GM12875 (cell line): ENCODE data around the gene REXO5.

Source experiments
- H3K4me3 ChIP-seq: one replicate; pipeline ENCODE4 v1.5.1; 2011; ENCODE audit warnings: low read depth, low read length, control low read depth
- CTCF ChIP-seq: IDR thresholded peaks from 2 replicates; pipeline ENCODE4 v1.5.1; 2011; ENCODE audit warnings: low read depth, mild to moderate bottlenecking, control low read depth, inconsistent platforms, low read length, moderate library complexity, borderline replicate concordance; ENCODE audit not compliant: insufficient read depth

Gene REXO5

DNA sequence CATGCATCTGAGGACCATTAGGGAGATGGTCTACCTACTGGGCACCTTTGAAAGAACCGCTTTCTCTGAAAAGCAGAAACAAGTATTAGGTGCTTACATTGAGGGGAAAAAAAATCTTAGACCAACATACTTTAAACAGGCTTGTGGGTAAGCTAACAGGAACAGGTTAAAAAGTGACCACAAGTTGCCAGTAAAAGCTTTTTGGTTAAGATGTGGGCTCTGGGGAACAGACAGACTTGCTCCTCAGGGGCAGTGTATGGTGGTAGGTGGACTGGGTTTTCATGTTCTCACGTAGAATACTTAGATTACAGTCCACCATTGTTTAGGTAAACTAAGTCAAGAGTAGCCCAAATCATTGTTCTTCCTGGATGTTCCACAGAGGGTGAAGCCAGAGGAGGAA lies 41.2 kb downstream of the REXO5 start:
- H3K4me3 ChIP-seq, result no peak overlapping the region
- no peak for TF ChIP-seq CTCF

DNA sequence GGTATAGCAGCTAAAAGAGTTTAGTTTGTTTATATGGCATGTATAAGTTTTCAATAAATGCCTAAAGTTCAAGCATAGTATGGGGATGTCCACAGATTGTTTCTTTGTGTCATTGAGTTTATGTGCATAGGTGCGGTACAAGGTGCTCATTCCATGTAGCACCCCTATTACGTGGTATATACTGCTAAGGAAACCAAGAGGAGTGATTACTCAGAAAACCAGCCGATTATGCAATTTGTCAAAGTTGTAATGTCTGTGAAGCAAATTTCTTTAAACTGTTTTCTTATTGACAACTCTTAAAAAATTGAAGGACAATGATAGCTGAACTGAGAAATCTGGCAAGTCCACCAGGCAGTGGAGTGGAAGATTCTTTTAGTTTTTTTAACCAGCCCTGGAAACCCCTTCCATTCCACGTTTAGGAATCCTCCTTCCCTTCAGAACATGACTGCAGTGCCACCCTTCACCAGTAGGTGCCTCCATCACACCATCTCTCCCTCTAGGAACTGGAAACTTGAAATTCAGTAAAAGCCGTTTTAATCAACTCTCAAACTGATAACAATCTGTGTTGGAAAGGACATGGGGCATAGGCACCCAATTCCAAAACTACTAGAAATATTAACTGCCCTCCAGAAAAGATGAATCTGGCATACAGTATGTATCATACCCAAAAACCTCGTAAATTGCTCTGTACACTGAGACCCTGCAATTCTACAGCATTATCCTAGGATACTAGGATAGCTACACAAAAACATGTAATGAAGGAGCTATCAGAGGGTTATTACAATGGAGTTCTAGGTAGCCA lies 43.5 kb downstream of the REXO5 start:
- H3K4me3 ChIP-seq, result no peak overlapping the region
- peak; percentile 92 for TF ChIP-seq CTCF

- no peak for TF ChIP-seq CTCF
- H3K4me3 ChIP-seq, result no peak overlapping the region
Measured at GRCh38 chr16:20850981-20851380, 44.7 kb downstream of the REXO5 start.

- TF ChIP-seq CTCF, result no peak
- no peak overlapping the region for H3K4me3 ChIP-seq
Measured at GRCh38 chr16:20851601-20852000, 45.3 kb downstream of the REXO5 start.

DNA sequence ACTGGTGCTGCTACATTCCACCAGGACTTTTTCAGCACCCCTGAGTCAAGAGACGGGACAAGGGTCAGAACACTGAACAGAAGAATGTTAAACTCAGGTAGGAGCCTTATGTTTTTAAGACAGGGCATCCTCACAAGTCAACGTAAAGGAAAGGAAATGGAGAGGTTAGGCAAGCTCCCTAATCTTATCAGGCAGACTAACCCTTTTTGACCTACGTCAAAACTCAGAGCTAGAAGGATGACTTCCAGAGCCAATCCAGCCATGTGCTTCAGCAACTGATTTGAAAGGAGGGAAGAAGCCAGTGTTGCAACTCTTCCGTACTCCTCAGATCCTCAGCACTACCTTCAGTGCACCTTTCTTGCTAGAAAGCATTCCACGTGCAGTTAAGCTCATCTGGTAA lies 46.8 kb downstream of the REXO5 start:
- no peak overlapping the region for H3K4me3 ChIP-seq
- TF ChIP-seq CTCF, result no peak

GRCh38 chr16:20853981-20854620 lies 47.8 kb downstream of the REXO5 start:
- TF ChIP-seq CTCF, result no peak
- no peak overlapping the region for H3K4me3 ChIP-seq

DNA sequence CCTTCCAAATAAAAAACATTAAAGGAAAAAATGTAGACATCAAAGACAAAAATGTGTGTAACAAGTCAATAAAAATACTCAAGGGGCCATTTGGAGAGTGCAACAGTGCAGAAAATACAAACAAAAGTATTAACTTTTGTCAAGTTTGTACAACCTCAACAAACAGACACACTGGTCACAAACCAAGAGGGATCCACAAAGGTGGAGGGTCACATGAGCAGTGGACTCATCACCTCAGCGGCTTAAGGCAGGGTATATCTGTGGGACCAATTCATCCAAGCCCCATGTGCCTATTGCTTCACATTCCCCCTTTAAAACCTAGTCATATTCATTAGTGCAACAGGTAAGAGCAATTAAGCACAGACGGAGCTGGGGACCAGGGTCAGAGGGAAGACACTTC lies 48.6 kb downstream of the REXO5 start:
- H3K4me3 ChIP-seq, result no peak overlapping the region
- no peak for TF ChIP-seq CTCF
